Measurements from ENCODE around the gene PRICKLE4.

The PRICKLE4 gene

GRCh38 chr6:41737591-41738130 lies 42.9 kb upstream of the PRICKLE4 start:
- H3K4me3 ChIP-seq (ENCODE audit: control insufficient read depth, low read depth, low read length): no peak overlapping the region
- no peak for DNase-seq (ENCODE audit: low read depth)
- TF ChIP-seq CTCF (conservative IDR thresholded peaks at IDR 0.05; ENCODE audit: control insufficient read depth, insufficient read depth, low read depth, low read length): no peak

GRCh38 chr6:41739041-41739440 lies 41.5 kb upstream of the PRICKLE4 start:
- H3K4me3 ChIP-seq (ENCODE audit: control insufficient read depth, low read depth, low read length): no peak overlapping the region
- no peak for TF ChIP-seq CTCF (conservative IDR thresholded peaks at IDR 0.05; ENCODE audit: control insufficient read depth, insufficient read depth, low read depth, low read length)
- DNase-seq (ENCODE audit: low read depth): no peak

GRCh38 chr6:41740366-41741162 lies 40.0 kb upstream of the PRICKLE4 start:
- no peak for TF ChIP-seq CTCF (conservative IDR thresholded peaks at IDR 0.05; ENCODE audit: control insufficient read depth, insufficient read depth, low read depth, low read length)
- H3K4me3 ChIP-seq (ENCODE audit: control insufficient read depth, low read depth, low read length): no peak overlapping the region
- DNase-seq (ENCODE audit: low read depth): no peak

- H3K4me3 ChIP-seq (ENCODE audit: control insufficient read depth, low read depth, low read length): no peak overlapping the region
- no peak for DNase-seq (ENCODE audit: low read depth)
- TF ChIP-seq CTCF (conservative IDR thresholded peaks at IDR 0.05; ENCODE audit: control insufficient read depth, insufficient read depth, low read depth, low read length): no peak
Measured at GRCh38 chr6:41741625-41742490, 38.7 kb upstream of the PRICKLE4 start.

GRCh38 chr6:41743406-41744235 lies 37.0 kb upstream of the PRICKLE4 start:
- no peak for DNase-seq (ENCODE audit: low read depth)
- no peak overlapping the region for H3K4me3 ChIP-seq (ENCODE audit: control insufficient read depth, low read depth, low read length)
- no peak for TF ChIP-seq CTCF (conservative IDR thresholded peaks at IDR 0.05; ENCODE audit: control insufficient read depth, insufficient read depth, low read depth, low read length)

GRCh38 chr6:41744236-41744787 lies 36.3 kb upstream of the PRICKLE4 start:
- DNase-seq (ENCODE audit: low read depth): no peak
- no peak overlapping the region for H3K4me3 ChIP-seq (ENCODE audit: control insufficient read depth, low read depth, low read length)
- no peak for TF ChIP-seq CTCF (conservative IDR thresholded peaks at IDR 0.05; ENCODE audit: control insufficient read depth, insufficient read depth, low read depth, low read length)

Measured in fibroblast of mammary gland (primary cell).